BLaER1 (cell line): ENCODE data around the gene S100P.

Experiments
- H3K27ac ChIP-seq: shearing (Covaris generic); formaldehyde crosslinking; 2 replicates; pipeline ENCODE4 v1.8.1; 2022
- H3K27me3 ChIP-seq: shearing (Covaris generic); formaldehyde crosslinking; 2 replicates; pipeline ENCODE4 v1.8.1; 2022
- H3K36me3 ChIP-seq: shearing (Covaris generic); formaldehyde crosslinking; 2 replicates; pipeline ENCODE4 v1.8.1; 2022
- H3K4me1 ChIP-seq: shearing (Covaris generic); formaldehyde crosslinking; 2 replicates; pipeline ENCODE4 v1.8.1; 2022
- H3K4me2 ChIP-seq: shearing (Covaris generic); formaldehyde crosslinking; 2 replicates; pipeline ENCODE4 v1.8.1; 2022
- H3K4me3 ChIP-seq: shearing (Covaris generic); formaldehyde crosslinking; 2 replicates; pipeline ENCODE4 v1.8.1; 2022
- H3K9ac ChIP-seq: shearing (Covaris generic); formaldehyde crosslinking; 2 replicates; pipeline ENCODE4 v1.8.1; 2022
- H3K9me3 ChIP-seq: shearing (Covaris generic); formaldehyde crosslinking; 2 replicates; pipeline ENCODE4 v1.8.1; 2022
- H4K20me1 ChIP-seq: shearing (Covaris generic); formaldehyde crosslinking; 2 replicates; pipeline ENCODE4 v1.8.1; 2022
- Cebpa-rat ChIP-seq: shearing (Covaris generic); IDR thresholded peaks from 2 replicates; pipeline ENCODE4 v1.8.1; 2022

Gene S100P

DNA sequence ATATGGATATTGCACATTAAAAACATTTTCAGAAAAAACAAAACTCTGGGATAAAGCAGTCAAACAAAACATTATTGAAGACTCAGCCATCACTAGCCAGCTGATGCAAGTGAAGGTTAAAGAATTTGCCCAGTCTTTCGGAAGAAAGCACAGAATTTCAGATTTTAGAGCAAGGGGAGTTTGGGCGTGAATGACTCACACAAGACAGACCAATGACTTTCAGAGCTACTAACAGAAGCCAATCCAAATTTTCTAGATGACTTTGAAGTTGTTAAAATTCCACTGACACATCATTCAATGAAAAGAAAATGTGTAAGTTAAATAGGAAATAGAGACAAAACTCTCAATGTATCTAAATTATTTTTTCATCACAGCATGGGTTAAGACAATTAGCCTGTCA, 12.0 kb downstream of the S100P start:
- Histone ChIP-seq H3K4me1 (peaks cover 44% of the 10 kb centered on the region), H3K4me3 (no peak overlapping the region), H3K9me3 (peaks cover 12% of the 10 kb centered on the region), H3K4me2 (no peak overlapping the region), H3K9ac (no peak overlapping the region), H3K36me3 (peaks cover 71% of the 10 kb centered on the region), H4K20me1 (peaks cover 62% of the 10 kb centered on the region), H3K27ac (no peak overlapping the region), H3K27me3 (no peaks in the 10 kb centered on the region)
- no peak for TF ChIP-seq Cebpa-rat

DNA sequence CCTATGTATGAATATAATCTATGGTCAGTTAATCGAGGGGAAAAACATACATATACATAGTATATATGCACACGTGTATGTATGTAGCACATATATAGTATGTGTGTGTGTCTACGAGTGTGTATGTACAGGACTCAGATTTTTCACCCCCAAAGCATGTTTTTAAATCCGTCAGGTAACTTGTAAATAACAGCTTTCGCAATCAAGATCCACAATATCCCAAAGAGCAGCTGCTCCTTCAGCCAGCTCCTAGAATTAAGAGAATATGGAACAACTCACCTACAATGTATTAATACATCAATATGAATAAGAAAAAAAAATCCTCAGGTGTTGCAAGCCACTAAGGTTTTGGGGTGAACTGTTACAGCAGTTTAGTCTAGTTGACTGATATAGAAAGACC, 12.5 kb downstream of the S100P start:
- H3K4me3 ChIP-seq: no peak overlapping the region
- peaks cover 12% of the 10 kb centered on the region for H3K9me3 ChIP-seq
- H3K27me3 ChIP-seq: no peaks in the 10 kb centered on the region
- H3K9ac ChIP-seq: no peak overlapping the region
- H3K4me1 ChIP-seq: peaks cover 48% of the 10 kb centered on the region
- peaks cover 62% of the 10 kb centered on the region for H4K20me1 ChIP-seq
- no peak overlapping the region for H3K27ac ChIP-seq
- H3K4me2 ChIP-seq: peak overlapping the region; percentile 97
- H3K36me3 ChIP-seq: peaks cover 68% of the 10 kb centered on the region
- TF ChIP-seq Cebpa-rat: no peak

DNA sequence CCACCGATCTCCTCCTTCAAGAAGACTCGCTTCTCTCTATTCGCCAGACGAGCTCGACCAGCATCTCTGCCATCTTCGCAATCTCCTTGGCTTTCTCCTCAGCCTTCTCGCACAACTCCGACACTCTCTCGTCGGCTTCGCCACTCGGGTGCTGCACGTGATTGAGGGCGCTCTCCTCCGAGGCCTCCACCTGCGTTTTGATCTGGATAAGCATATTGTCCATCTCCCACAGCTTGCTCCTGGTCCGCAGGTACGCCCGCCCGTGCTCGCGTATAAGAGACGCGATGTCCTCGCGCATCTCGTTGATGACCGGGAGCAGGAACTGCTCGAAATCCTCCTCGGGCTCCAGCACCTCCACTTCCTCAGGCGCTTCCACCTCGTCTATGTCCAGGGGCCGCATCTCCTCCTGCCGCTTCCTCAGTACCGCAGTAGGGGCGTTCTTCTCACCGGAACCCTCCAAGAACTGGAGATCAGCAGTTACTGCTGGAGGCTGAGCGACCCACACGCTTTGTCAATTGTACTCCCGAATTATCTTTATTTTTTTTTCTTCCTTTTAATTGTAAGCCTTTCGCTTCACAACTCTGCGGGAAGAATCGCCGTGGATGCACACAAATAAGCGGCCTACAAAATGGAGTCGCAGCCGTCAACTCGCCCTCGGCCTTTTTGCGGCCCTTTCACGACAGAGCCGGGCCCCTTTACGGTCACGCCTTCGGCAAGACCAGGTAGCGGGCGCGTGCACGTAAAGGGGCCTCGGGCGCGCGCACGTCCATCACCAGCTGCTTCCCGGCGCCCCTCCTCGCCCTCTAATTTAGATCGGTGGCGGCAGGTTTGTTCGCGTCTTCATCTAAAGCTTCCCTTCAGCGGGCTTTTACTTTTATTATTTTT, 15.8 kb downstream of the S100P start, which contains the start of gene MRFAP1L1:
Gene MRFAP1L1, minus strand, starts transcription at position 636 of the 885 bp plus-strand sequence. Its CDS starts 236 bp downstream, at position 400.
- Histone ChIP-seq H3K27me3 (no peaks in the 10 kb centered on the region), H3K9me3 (no peaks in the 10 kb centered on the region), H3K36me3 (peaks cover 35% of the 10 kb centered on the region), H4K20me1 (peaks cover 46% of the 10 kb centered on the region), H3K4me1 (peaks cover 48% of the 10 kb centered on the region), H3K9ac (peak within 1 kb of the TSS; percentile 94), H3K4me2 (peak within 1 kb of the TSS; percentile 97), H3K4me3 (peak within 1 kb of the TSS; percentile 88), H3K27ac (peak within 1 kb of the TSS; percentile 89)
- no peak for TF ChIP-seq Cebpa-rat

DNA sequence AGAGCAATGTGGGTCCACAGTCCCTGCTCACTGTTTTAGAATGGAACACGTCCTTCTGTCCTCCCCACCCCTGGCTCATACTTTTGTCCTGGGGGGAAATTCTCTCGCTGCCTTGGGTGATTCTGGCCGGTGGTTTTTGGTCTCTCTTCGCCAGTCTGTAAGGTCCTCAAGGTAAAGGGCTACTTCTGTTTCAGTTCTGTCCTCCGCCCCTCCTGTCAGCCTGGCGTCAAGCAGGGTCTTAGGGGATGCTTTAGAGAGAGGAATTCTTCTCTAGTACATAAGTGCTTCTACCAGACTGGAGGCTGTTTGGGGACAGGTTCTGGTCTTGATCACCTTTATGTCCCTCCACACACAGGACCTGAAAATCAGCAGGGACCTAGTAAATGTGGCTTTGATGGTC, 16.6 kb downstream of the S100P start:
- no peaks in the 10 kb centered on the region for H3K27me3 ChIP-seq
- H3K4me2 ChIP-seq: peak overlapping the region; percentile 97
- no peak for TF ChIP-seq Cebpa-rat
- peaks cover 28% of the 10 kb centered on the region for H3K36me3 ChIP-seq
- H3K4me3 ChIP-seq: peak overlapping the region; percentile 88
- H3K9me3 ChIP-seq: no peaks in the 10 kb centered on the region
- H3K27ac ChIP-seq: peak overlapping the region; percentile 36
- peaks cover 41% of the 10 kb centered on the region for H4K20me1 ChIP-seq
- peaks cover 50% of the 10 kb centered on the region for H3K4me1 ChIP-seq
- peak overlapping the region; percentile 62; the same call in 1 of the 2 replicates for H3K9ac ChIP-seq

DNA sequence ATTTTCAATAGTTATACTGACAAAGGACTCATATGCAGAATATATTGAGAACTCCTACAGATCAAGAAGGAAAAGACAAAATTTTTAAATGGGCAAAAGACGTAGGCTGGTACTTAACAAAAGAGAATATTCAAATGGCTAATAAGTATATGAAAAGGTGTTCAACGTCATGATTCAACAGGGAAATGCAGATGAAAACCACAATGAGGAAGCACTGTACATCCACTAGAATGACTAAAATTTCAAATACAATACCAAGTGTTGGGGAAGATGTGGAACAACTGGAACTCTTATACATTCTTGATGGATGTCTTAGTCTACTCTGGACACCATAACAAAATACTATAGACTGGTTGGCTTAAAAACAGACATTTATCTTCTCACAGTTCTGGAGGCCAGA, 17.3 kb downstream of the S100P start:
- H3K9ac ChIP-seq: no peak overlapping the region
- no peak for TF ChIP-seq Cebpa-rat
- H3K4me3 ChIP-seq: no peak overlapping the region
- no peak overlapping the region for H3K27ac ChIP-seq
- no peaks in the 10 kb centered on the region for H3K27me3 ChIP-seq
- peaks cover 47% of the 10 kb centered on the region for H3K4me1 ChIP-seq
- H4K20me1 ChIP-seq: peaks cover 34% of the 10 kb centered on the region
- H3K36me3 ChIP-seq: peaks cover 22% of the 10 kb centered on the region
- H3K4me2 ChIP-seq: no peak overlapping the region
- no peaks in the 10 kb centered on the region for H3K9me3 ChIP-seq

DNA sequence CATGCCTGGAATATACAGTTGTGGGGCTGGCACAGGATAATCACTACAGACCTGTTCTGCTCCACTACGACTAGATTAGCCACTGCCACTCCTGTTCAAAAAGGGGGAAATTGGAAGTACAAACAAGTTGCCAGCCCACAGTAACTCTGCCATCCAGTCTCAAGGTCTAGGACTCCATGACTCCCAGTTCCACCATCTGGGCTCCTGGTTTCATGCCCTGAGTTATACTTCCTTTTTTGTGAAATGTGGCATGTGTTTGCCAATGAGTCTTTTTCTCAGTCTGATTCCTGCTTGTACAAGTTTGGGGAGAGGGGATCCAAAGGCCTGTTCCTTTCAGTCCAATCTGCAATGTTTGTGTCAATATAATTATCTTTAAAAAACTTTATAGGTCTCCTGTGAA, 21.3 kb downstream of the S100P start:
- H3K9ac ChIP-seq: no peak overlapping the region
- H3K27me3 ChIP-seq: no peaks in the 10 kb centered on the region
- H3K4me3 ChIP-seq: no peak overlapping the region
- no peak for TF ChIP-seq Cebpa-rat
- H4K20me1 ChIP-seq: peaks cover 34% of the 10 kb centered on the region
- peaks cover 44% of the 10 kb centered on the region for H3K4me1 ChIP-seq
- H3K27ac ChIP-seq: no peak overlapping the region
- H3K9me3 ChIP-seq: no peaks in the 10 kb centered on the region
- H3K36me3 ChIP-seq: no peaks in the 10 kb centered on the region
- H3K4me2 ChIP-seq: peak overlapping the region; percentile 84; the same call in 1 of the 2 replicates

DNA sequence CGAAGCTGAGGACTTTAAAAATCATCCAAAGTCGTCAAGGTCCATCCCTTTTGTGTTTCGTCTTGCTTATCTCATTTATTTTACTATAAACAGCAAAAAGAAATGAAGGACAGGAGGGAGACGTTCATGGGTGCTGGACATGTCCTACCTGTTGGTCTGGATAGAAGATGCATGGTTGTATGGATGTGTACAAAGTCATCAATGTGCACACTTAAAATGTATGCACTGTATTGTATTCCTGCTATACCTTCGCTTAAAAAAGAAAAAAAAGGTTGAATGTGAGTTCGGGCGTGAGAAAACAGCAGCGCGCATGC, 22.0 kb downstream of the S100P start:
- no peak for TF ChIP-seq Cebpa-rat
- H3K4me1 ChIP-seq: peaks cover 44% of the 10 kb centered on the region
- peak overlapping the region; percentile 96 for H3K27ac ChIP-seq
- no peaks in the 10 kb centered on the region for H3K9me3 ChIP-seq
- H3K36me3 ChIP-seq: no peaks in the 10 kb centered on the region
- peak overlapping the region; percentile 95 for H3K4me3 ChIP-seq
- peak overlapping the region; percentile 95 for H3K9ac ChIP-seq
- peaks cover 34% of the 10 kb centered on the region for H4K20me1 ChIP-seq
- H3K27me3 ChIP-seq: no peaks in the 10 kb centered on the region
- H3K4me2 ChIP-seq: peak overlapping the region; percentile 84

DNA sequence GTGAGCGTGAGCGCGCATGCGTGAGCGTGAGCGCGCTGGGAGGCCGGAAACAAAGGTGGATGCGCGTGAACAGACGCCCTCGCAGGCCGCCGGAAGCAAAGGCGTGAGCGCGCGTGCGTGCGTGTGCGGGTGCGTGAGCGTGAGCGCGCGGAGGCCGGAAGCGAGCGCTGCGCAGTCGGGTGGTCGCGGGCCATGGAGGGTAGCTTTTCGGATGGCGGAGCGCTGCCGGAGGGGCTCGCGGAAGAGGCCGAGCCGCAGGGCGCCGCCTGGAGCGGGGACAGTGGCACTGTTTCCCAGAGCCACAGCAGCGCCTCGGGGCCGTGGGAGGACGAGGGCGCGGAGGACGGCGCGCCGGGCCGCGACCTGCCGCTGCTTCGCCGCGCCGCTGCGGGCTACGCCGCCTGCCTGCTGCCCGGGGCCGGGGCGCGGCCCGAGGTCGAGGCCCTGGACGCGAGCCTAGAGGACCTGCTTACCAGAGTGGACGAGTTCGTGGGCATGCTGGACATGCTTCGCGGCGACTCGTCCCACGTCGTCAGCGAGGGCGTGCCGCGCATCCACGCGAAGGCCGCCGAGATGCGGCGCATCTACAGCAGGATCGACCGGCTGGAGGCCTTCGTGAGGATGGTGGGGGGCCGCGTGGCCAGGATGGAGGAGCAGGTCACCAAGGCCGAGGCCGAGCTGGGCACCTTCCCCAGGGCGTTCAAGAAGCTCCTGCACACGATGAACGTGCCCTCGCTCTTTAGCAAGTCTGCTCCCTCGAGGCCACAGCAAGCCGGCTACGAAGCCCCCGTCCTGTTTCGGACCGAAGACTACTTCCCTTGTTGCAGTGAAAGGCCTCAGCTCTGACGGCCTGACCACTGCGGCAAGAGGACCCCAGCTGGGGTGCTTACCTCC, 22.6 kb downstream of the S100P start, which contains the start of gene BLOC1S4:
Gene BLOC1S4, plus strand, starts transcription at position 157 of the 894 bp plus-strand sequence. Its CDS starts 36 bp downstream, at position 193.
- Histone ChIP-seq H3K4me1 (peaks cover 44% of the 10 kb centered on the region), H3K36me3 (no peaks in the 10 kb centered on the region), H3K9ac (peak within 1 kb of the TSS; percentile 95), H3K27me3 (no peaks in the 10 kb centered on the region), H3K4me3 (peak within 1 kb of the TSS; percentile 95), H3K27ac (peak within 1 kb of the TSS; percentile 96), H4K20me1 (peaks cover 34% of the 10 kb centered on the region), H3K4me2 (peak within 1 kb of the TSS; percentile 84), H3K9me3 (no peaks in the 10 kb centered on the region)
- TF ChIP-seq Cebpa-rat: no peak

DNA sequence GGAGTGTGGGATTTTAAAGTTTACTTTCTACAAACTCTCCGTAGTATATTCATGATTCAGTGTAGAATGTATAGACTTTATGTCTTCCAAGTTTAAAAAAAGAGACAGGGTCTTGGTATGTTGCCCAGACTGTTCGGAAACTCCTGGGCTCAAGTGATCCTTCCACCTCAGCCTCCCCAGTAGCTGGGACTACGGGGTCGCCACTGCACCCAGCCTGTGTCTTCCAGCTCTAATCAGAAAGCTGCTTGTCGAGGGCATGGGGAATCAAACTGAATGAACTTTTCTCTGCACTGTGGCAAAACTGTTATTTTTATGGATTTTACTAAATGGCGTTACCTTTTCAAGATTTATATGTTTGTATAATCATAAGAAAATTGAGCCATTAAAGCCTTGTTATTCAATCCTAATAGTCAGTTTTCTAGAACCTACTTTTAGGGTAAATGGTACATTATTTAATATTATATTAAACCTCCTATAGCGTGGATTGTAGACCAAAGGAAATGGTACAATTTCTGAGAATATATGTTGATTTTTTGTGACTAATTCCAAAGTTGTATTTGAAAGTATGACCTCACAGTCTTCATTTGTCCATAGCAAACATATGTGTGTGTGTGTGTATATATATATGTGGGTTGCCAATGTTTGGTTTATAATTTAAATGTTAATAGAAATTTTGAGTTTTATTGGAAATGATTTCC, 23.4 kb downstream of the S100P start:
- peak overlapping the region; percentile 84 for H3K4me2 ChIP-seq
- peaks cover 34% of the 10 kb centered on the region for H4K20me1 ChIP-seq
- peak overlapping the region; percentile 95 for H3K4me3 ChIP-seq
- H3K4me1 ChIP-seq: peaks cover 44% of the 10 kb centered on the region
- no peaks in the 10 kb centered on the region for H3K9me3 ChIP-seq
- peak overlapping the region; percentile 95 for H3K9ac ChIP-seq
- H3K27me3 ChIP-seq: no peaks in the 10 kb centered on the region
- peak overlapping the region; percentile 96 for H3K27ac ChIP-seq
- TF ChIP-seq Cebpa-rat: no peak
- H3K36me3 ChIP-seq: no peaks in the 10 kb centered on the region
